Smooth muscle cell (in vitro differentiated cells): ENCODE results near the gene NT5C2. TPM values are rescaled to one million over a fixed set of nuclear protein-coding genes. Genes with fewer than 3 reads are reported as not detected.

ENCODE experiments used
- DNase-seq: peaks from one replicate; lab custom pipeline; 2025; ENCODE audit not compliant: unreplicated experiment; lab: John Stamatoyannopoulos, UW
- H2AFZ ChIP-seq: fragments of 200-600 bp; sonication (generic); 2 replicates; pipeline ENCODE4 v1.6.0; 2016; ENCODE audit warnings: antibody characterized with exemption, low read depth, mild to moderate bottlenecking
- H3F3A ChIP-seq: fragments of 200-600 bp; sonication (generic); 2 replicates; pipeline ENCODE4 v1.6.0; 2017; ENCODE audit warnings: antibody characterized with exemption, low read depth
- H3K27ac ChIP-seq: fragments of 200-600 bp; sonication (generic); 2 replicates; pipeline ENCODE4 v1.5.1; 2016; ENCODE audit warnings: low read depth, mild to moderate bottlenecking
- H3K27me3 ChIP-seq: fragments of 200-600 bp; sonication (generic); 2 replicates; pipeline ENCODE4 v1.6.1; 2016; ENCODE audit warnings: low read depth, mild to moderate bottlenecking
- H3K36me3 ChIP-seq: fragments of 200-600 bp; sonication (generic); 2 replicates; pipeline ENCODE4 v1.5.1; 2016; ENCODE audit warnings: low read depth
- H3K4me1 ChIP-seq: fragments of 200-600 bp; sonication (generic); 2 replicates; pipeline ENCODE4 v1.5.1; 2016; ENCODE audit warnings: low read depth
- H3K4me2 ChIP-seq: fragments of 200-600 bp; sonication (generic); 2 replicates; pipeline ENCODE4 v1.6.0; 2016; ENCODE audit warnings: mild to moderate bottlenecking
- H3K4me3 ChIP-seq: fragments of 200-600 bp; sonication (generic); 2 replicates; pipeline ENCODE4 v1.5.1; 2016; ENCODE audit warnings: mild to moderate bottlenecking
- H3K79me2 ChIP-seq: fragments of 200-600 bp; sonication (generic); 2 replicates; pipeline ENCODE4 v1.6.0; 2016; ENCODE audit warnings: low read depth, mild to moderate bottlenecking
- H3K9ac ChIP-seq: fragments of 200-600 bp; sonication (generic); 2 replicates; pipeline ENCODE4 v1.6.0; 2016; ENCODE audit warnings: low read depth
- H3K9me3 ChIP-seq: fragments of 200-600 bp; sonication (generic); replicated peaks from 2 replicates; pipeline ENCODE4 v1.5.1; 2016; ENCODE audit warnings: low read depth
- H4K20me1 ChIP-seq: fragments of 200-600 bp; sonication (generic); 2 replicates; pipeline ENCODE4 v1.6.0; 2016; ENCODE audit warnings: low read depth
- CTCF ChIP-seq: fragments of 200-600 bp; sonication (generic); IDR thresholded peaks from 2 replicates; pipeline ENCODE4 v1.5.1; 2017; ENCODE audit warnings: borderline replicate concordance, mild to moderate bottlenecking, antibody characterized with exemption; ENCODE audit not compliant: insufficient read depth, poor library complexity, severe bottlenecking
- whole genome bisulfite sequencing: methylation state at CpG from one replicate; pipeline ENCODE4 v1.1.7; 2016; ENCODE audit warnings: low lambda C conversion rate; 5-methylcytosine and 5-hydroxymethylcytosine counted together
- polyA plus RNA-seq: library from polyadenylated mRNA; unstranded; fragments of >200 nt; fragmentation: Nextera tagmentation; extraction: Ambion mirVana; gene quantifications from 2 replicates; pipeline ENCODE4 v1.2.1, GENCODE V29; 2016
- total RNA-seq: library from RNA; depleted of rRNA; stranded (reverse); fragments of >200 nt; gene quantifications from 2 replicates; pipeline ENCODE4 v1.2.3, GENCODE V29; 2014

The NT5C2 gene
- total and polyA plus RNA-seq, 2 experiments from 2014 or later: 19.1 to 33.5 TPM

GRCh38 chr10:103120546-103120945 is 72.5 kb downstream of the NT5C2 start:
- Histone ChIP-seq H3K4me3 (no peak overlapping the region), H3F3A (no peaks in the 10 kb centered on the region)

GRCh38 chr10:103117247-103117646 is 75.8 kb downstream of the NT5C2 start:
- no peak overlapping the region for H3K27ac ChIP-seq
- no peak for TF ChIP-seq CTCF
- 97% methylated on average over 2 of the region's 2 CpGs for WGBS
- peaks cover 88% of the 10 kb centered on the region for H4K20me1 ChIP-seq
- peaks cover 8% of the 10 kb centered on the region for H3K4me1 ChIP-seq
- peaks cover 38% of the 10 kb centered on the region for H3K79me2 ChIP-seq
- H3K4me3 ChIP-seq: no peak overlapping the region
- no peak for DNase-seq
- H3K36me3 ChIP-seq: no peaks in the 10 kb centered on the region
- no peak overlapping the region for H2AFZ ChIP-seq
- no peaks in the 10 kb centered on the region for H3K9me3 ChIP-seq
- no peaks in the 10 kb centered on the region for H3K27me3 ChIP-seq
- no peaks in the 10 kb centered on the region for H3F3A ChIP-seq
- H3K9ac ChIP-seq: no peak overlapping the region
- H3K4me2 ChIP-seq: no peak overlapping the region

More at GRCh38 chr10:103120546-103120945, 72.5 kb downstream of the NT5C2 start:
- 89% methylated on average over 2 of the region's 2 CpGs for WGBS
- no peaks in the 10 kb centered on the region for H3K9me3 ChIP-seq
- peaks cover 23% of the 10 kb centered on the region for H3K79me2 ChIP-seq
- no peaks in the 10 kb centered on the region for H3K36me3 ChIP-seq
- H3K9ac ChIP-seq: no peak overlapping the region
- H3K4me1 ChIP-seq: peaks cover 9% of the 10 kb centered on the region
- no peak for DNase-seq
- H4K20me1 ChIP-seq: peaks cover 93% of the 10 kb centered on the region
- H3K27ac ChIP-seq: no peak overlapping the region
- no peak overlapping the region for H2AFZ ChIP-seq
- no peak overlapping the region for H3K4me2 ChIP-seq
- no peak for TF ChIP-seq CTCF
- no peaks in the 10 kb centered on the region for H3K27me3 ChIP-seq

GRCh38 chr10:103114876-103115275 is 78.2 kb downstream of the NT5C2 start:
- DNase-seq: no peak
- peaks cover 3% of the 10 kb centered on the region for H3F3A ChIP-seq
- H3K79me2 ChIP-seq: peaks cover 30% of the 10 kb centered on the region
- H3K27ac ChIP-seq: no peak overlapping the region
- H2AFZ ChIP-seq: no peak overlapping the region
- H3K4me1 ChIP-seq: peaks cover 19% of the 10 kb centered on the region
- H3K9ac ChIP-seq: no peak overlapping the region
- WGBS: 81% methylated on average over 6 of the region's 6 CpGs
- no peaks in the 10 kb centered on the region for H3K27me3 ChIP-seq
- no peaks in the 10 kb centered on the region for H3K9me3 ChIP-seq
- H3K4me2 ChIP-seq: no peak overlapping the region
- TF ChIP-seq CTCF: no peak
- H3K4me3 ChIP-seq: no peak overlapping the region
- H3K36me3 ChIP-seq: no peaks in the 10 kb centered on the region
- peaks cover 86% of the 10 kb centered on the region for H4K20me1 ChIP-seq
